Memory B cell (primary cell): Measurements from ENCODE around the gene GSDMA.

ENCODE experiments used
- ATAC-seq: fragments of 150-1000 bp; cut with Tn5 transposase; 2 replicates; pipeline ENCODE4 v1.10.0; 2021; ENCODE audit warnings: low read depth, mild to moderate bottlenecking, moderate library complexity
- DNase-seq, 2 donors: peaks; one replicate each; pipeline ENCODE4 v3.0.0; 2022; ENCODE audit warnings: low spot score in 2 of 2
- H3K27ac Mint-ChIP-seq: one replicate; pipeline ENCODE4 v1.8.0; 2022; ENCODE audit warnings: mild to moderate bottlenecking, moderate library complexity, mixed read lengths
- H3K27me3 Mint-ChIP-seq: one replicate; pipeline ENCODE4 v1.8.0; 2022; ENCODE audit warnings: mixed read lengths
- H3K36me3 Mint-ChIP-seq: one replicate; pipeline ENCODE4 v1.8.0; 2022; ENCODE audit warnings: mild to moderate bottlenecking, mixed read lengths
- H3K4me1 Mint-ChIP-seq: one replicate; pipeline ENCODE4 v1.8.0; 2022; ENCODE audit warnings: mixed read lengths
- H3K4me3 Mint-ChIP-seq: one replicate; pipeline ENCODE4 v1.8.0; 2022; ENCODE audit warnings: mild to moderate bottlenecking, moderate library complexity, mixed read lengths
- H3K9me3 Mint-ChIP-seq: one replicate; pipeline ENCODE4 v1.8.0; 2022; ENCODE audit warnings: mixed read lengths

The GSDMA gene

GRCh38 chr17:40022497-40022896 lies 59.7 kb downstream of the GSDMA start:
- Mint-ChIP-seq H3K27ac (no peak overlapping the region), H3K27me3 (no peaks in the 10 kb centered on the region), H3K9me3 (no peaks in the 10 kb centered on the region), H3K4me1 (peaks cover 6% of the 10 kb centered on the region), H3K36me3 (peaks cover 27% of the 10 kb centered on the region), H3K4me3 (no peak overlapping the region)
- no peak for DNase-seq
- ATAC-seq: no peak

DNA sequence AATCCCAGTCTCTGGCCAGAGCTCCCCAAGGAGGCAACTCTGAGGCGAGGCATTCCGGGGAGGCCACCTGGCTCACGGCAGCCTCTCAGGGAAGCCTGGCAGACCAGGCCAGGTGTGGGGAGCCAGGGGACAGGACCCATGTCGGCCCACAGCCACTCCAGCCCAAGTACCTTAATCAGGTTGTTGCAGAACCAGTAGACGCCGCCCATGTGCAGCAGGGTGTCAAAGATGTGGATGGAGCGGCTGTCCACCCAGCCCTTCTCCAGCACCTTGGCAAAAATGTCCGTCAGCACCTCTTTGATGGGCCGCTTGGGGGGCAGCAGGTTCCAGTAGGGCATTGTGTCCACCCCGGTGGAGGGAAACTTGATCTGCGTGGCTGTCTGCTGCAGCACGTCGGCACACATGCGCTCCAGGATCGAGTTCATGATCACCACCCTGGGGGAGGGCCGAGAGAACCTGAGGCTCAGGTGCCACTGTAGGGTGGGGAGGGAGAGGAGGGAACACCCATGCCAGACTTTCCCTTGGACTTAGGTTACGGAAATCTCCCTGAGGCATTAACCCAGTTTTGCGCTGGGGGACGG lies 60.2 kb downstream of the GSDMA start:
- DNase-seq: no peak
- H3K4me3 Mint-ChIP-seq: no peak overlapping the region
- no peaks in the 10 kb centered on the region for H3K27me3 Mint-ChIP-seq
- peaks cover 6% of the 10 kb centered on the region for H3K4me1 Mint-ChIP-seq
- H3K27ac Mint-ChIP-seq: no peak overlapping the region
- H3K9me3 Mint-ChIP-seq: no peaks in the 10 kb centered on the region
- H3K36me3 Mint-ChIP-seq: peaks cover 27% of the 10 kb centered on the region
- no peak for ATAC-seq

GRCh38 chr17:40023590-40024292 lies 60.9 kb downstream of the GSDMA start:
- Mint-ChIP-seq H3K36me3 (peaks cover 28% of the 10 kb centered on the region), H3K9me3 (no peaks in the 10 kb centered on the region), H3K27me3 (no peaks in the 10 kb centered on the region), H3K27ac (no peak overlapping the region), H3K4me1 (peaks cover 6% of the 10 kb centered on the region), H3K4me3 (no peak overlapping the region)
- no peak for DNase-seq
- no peak for ATAC-seq

DNA sequence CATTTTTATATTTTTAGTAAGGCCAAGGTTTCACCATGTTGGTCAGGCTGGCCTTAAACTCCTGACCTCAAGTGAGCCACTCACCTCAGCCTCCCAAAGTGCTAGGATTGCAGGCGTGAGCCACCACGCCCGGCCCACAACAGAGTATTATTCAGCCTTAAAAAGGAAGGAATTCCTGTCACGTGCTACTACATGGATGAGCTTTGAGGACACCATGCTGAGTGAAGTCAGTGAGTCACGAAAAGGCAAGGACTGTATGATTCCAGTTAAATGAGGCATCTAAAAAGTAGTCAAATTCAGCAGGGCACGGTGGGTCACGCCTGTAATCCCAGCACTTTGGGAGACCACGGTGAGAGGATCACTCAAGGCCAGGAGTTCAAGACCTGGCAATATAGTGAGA lies 62.1 kb downstream of the GSDMA start:
- Mint-ChIP-seq H3K36me3 (peaks cover 33% of the 10 kb centered on the region), H3K9me3 (no peaks in the 10 kb centered on the region), H3K27ac (peak overlapping the region; percentile 55), H3K27me3 (no peaks in the 10 kb centered on the region), H3K4me1 (peaks cover 3% of the 10 kb centered on the region), H3K4me3 (no peak overlapping the region)
- ATAC-seq (no peak), DNase-seq (no peak)

GRCh38 chr17:40025559-40025958 lies 62.8 kb downstream of the GSDMA start:
- H3K27me3 Mint-ChIP-seq: no peaks in the 10 kb centered on the region
- H3K9me3 Mint-ChIP-seq: no peaks in the 10 kb centered on the region
- H3K4me1 Mint-ChIP-seq: peaks cover 3% of the 10 kb centered on the region
- no peak for DNase-seq
- peak overlapping the region; percentile 55 for H3K27ac Mint-ChIP-seq
- no peak overlapping the region for H3K4me3 Mint-ChIP-seq
- peaks cover 29% of the 10 kb centered on the region for H3K36me3 Mint-ChIP-seq
- no peak for ATAC-seq

DNA sequence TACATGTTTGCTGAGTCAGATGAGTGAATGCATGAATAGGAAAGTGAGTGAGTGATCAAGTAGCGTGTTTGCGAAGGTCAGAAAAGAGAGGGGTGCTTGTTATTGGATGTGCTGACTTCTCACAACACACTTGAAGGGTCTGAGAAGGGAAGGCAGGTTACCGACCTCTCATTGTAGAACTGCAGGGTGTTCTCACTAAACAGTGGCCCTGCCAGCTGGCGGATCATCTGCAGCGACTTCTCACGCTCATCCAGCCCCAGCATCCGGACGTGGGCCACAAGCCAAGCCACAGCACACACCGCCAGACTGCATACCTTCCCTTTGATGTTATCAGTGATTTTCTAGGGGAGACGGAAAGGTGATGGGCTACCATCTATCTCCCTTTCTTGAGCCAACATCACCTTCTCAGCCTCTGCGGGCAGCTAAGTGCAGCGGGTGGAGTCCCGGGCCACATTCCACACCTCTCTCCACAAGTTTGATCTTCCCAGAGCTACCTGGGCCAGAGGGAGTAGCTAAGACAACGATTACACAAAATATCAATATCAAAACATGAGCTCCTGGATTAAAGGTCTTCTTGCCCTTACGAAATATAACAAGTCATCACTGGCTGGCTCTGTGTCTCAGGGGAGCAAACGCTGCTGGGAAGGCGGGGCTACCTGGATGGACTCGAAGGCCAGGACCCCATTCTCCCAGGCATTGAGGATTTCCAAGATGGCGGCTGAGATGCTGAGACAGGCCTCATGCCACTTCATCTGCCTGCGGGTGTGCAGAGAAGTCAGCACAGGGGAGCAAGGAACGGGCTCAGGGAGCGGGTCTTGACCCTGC lies 63.4 kb downstream of the GSDMA start:
- Mint-ChIP-seq H3K27me3 (no peaks in the 10 kb centered on the region), H3K4me3 (no peak overlapping the region), H3K9me3 (no peaks in the 10 kb centered on the region), H3K36me3 (peaks cover 33% of the 10 kb centered on the region), H3K27ac (no peak overlapping the region), H3K4me1 (peaks cover 3% of the 10 kb centered on the region)
- ATAC-seq (no peak), DNase-seq (no peak)

DNA sequence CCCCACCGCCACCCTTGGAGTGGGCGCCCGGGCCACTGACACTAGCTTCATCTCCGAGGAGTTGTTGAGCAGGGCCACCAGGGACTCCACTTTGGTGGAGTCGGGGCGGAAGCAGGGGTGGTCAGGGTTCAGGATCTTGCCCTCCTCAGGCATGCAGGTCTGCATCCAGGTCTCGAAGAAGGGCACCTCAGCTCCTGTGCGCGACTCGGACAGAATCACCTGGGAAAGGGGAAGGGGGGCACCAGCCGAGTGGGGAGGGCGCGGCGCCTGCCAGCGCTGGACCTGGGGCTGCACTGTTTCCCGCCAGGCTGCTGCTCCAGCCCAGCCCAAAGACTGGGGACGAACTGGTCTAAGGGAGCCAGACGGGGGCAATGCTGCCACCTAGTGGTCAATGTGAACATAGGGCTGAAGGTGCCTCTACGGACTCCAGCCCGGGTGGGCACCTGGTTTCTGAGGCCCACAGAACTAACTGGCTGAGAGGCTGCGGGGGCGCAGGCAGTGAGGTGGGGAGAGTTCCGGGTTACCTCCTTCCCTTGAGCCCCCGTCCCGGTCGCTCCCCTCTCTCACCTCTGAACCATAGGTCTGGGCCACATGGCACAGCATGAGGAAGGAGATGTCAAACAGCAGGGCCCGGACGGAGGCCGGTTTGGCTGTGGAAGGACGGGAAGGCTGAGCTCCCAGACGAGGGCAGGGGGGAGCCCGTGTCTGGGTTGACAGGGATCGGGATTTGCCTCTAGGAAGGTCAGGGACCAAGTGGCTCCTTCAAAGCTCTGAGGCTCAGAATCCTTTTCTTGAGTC lies 64.2 kb downstream of the GSDMA start:
- Mint-ChIP-seq H3K36me3 (peaks cover 32% of the 10 kb centered on the region), H3K27me3 (no peaks in the 10 kb centered on the region), H3K4me1 (peaks cover 3% of the 10 kb centered on the region), H3K4me3 (no peak overlapping the region), H3K27ac (no peak overlapping the region), H3K9me3 (no peaks in the 10 kb centered on the region)
- DNase-seq (peak; percentile 71 to 73), ATAC-seq (peak; percentile 97)
